GM18519 (cell line): ENCODE measurements around the gene SUCLA2.

ENCODE experiments used
- ATAC-seq: cut with Tn5 transposase; IDR thresholded peaks from one replicate; pipeline ENCODE4 v1.9.1; 2021; ENCODE audit warnings: mild to moderate bottlenecking, moderate library complexity; ENCODE audit not compliant: unreplicated experiment, low FRiP score

SUCLA2 gene

GRCh38 chr13:47904891-47905290 lies 96.2 kb downstream of the SUCLA2 start:
- ATAC-seq, result no peak

- ATAC-seq, result no peak
Observed at GRCh38 chr13:47904241-47904640, 96.8 kb downstream of the SUCLA2 start.

GRCh38 chr13:47903836-47904235 lies 97.2 kb downstream of the SUCLA2 start:
- no peak for ATAC-seq

- no peak for ATAC-seq
Observed at GRCh38 chr13:47901441-47901840, 99.6 kb downstream of the SUCLA2 start.

GRCh38 chr13:47898080-47898479 lies 103.0 kb downstream of the SUCLA2 start:
- ATAC-seq, result no peak

GRCh38 chr13:47897411-47898050 lies 103.5 kb downstream of the SUCLA2 start:
- ATAC-seq, result no peak

- ATAC-seq, result no peak
Observed at GRCh38 chr13:47896546-47896945, 104.5 kb downstream of the SUCLA2 start.

- ATAC-seq, result no peak
Observed at GRCh38 chr13:47896111-47896510, 105.0 kb downstream of the SUCLA2 start.

GRCh38 chr13:47893527-47893926 lies 107.5 kb downstream of the SUCLA2 start:
- ATAC-seq, result no peak
